Measurements from ENCODE around the gene MRPL23.

MRPL23 gene

DNA sequence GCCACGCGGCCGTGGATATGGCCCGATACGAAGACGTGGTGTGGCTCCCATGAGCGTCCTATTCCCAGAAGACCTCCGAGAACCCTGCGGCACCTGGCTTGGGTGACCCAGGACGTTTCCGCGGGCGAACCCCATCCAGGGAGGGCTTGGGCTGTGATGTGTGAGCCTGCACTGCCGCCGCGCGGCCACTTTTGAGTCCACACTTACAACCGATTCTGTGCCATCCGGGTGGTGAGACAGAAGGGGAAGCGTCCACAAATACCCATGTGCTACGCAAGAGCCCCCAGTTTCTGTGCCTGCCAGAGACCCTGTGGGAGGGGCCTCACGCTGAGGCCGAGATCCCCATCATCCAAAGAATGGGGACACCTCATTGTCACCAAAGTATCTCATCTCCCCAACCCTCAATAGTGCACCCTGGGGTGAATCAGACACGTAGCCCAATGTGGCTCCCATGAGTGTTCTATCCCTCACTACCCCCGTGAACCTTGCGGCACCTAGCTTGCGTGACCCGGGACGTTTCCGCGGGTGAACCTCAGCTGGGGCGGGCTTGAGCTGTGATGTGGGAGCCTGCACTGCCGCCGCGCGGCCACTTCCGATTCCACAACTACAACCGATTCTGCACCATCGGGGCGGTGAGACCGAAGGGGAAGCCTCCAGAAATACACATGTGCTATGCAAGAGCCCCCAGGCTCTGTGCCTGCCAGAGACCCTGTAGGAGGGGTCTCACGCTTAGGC, 55.1 kb downstream of the MRPL23 start:
- ATAC-seq (replicated peaks; ENCODE audit: extremely low read depth, poor library complexity, severe bottlenecking) (peak; percentile 53), DNase-seq (ENCODE audit: low spot score in 2 of 2) (no peak)
- Mint-ChIP-seq H3K4me1 (no peaks in the 10 kb centered on the region), H3K4me3 (no peak overlapping the region), H3K36me3 (ENCODE audit: insufficient read depth) (no peaks in the 10 kb centered on the region), H3K27me3 (no peaks in the 10 kb centered on the region), H3K27ac (ENCODE audit: low read depth) (no peak overlapping the region), H3K9me3 (no peaks in the 10 kb centered on the region)

DNA sequence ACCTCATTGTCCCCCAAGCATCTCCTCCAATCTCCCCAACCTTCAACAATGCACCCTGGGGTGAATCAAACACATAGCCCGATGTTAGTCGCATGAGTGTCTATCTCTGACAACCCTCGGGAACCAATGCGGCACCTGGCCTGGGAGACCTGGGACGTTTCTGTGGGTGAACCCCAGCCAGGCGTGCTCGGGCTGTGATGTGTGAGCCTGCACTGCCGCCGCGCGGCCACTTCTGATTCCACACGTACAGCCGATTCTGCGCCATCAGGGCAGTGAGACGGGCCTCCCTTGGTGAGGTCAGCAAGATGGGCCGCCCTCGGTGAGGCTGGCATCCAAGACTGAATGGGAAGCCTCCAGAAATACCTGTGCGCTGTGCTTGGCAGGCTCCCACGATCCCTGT, 55.7 kb downstream of the MRPL23 start:
- Mint-ChIP-seq H3K36me3 (ENCODE audit: insufficient read depth) (no peaks in the 10 kb centered on the region), H3K9me3 (no peaks in the 10 kb centered on the region), H3K27ac (ENCODE audit: low read depth) (no peak overlapping the region), H3K4me1 (no peaks in the 10 kb centered on the region), H3K27me3 (no peaks in the 10 kb centered on the region), H3K4me3 (no peak overlapping the region)
- DNase-seq (ENCODE audit: low spot score in 2 of 2) (no peak), ATAC-seq (replicated peaks; ENCODE audit: extremely low read depth, poor library complexity, severe bottlenecking) (peak; percentile 63)

GRCh38 chr11:2004466-2004865, 57.3 kb downstream of the MRPL23 start:
- Mint-ChIP-seq H3K27me3 (no peaks in the 10 kb centered on the region), H3K4me1 (no peaks in the 10 kb centered on the region), H3K9me3 (no peaks in the 10 kb centered on the region), H3K4me3 (no peak overlapping the region), H3K27ac (ENCODE audit: low read depth) (no peak overlapping the region), H3K36me3 (ENCODE audit: insufficient read depth) (no peaks in the 10 kb centered on the region)
- ATAC-seq (replicated peaks; ENCODE audit: extremely low read depth, poor library complexity, severe bottlenecking) = no peak
- DNase-seq (ENCODE audit: low spot score in 2 of 2) = no peak

Data from central memory CD8-positive, alpha-beta T cell (primary cell).